ENCODE data around the gene CAMKV.

GRCh38 chr3:49878686-49879085 lies 9.0 kb upstream of the CAMKV start:
- TF ChIP-seq REST (IDR thresholded peaks at IDR 0.05; ENCODE audit: low read depth) (no peak), FOXM1 (IDR thresholded peaks at IDR 0.05; ENCODE audit: borderline replicate concordance, low read depth) (no peak), TEAD4 (IDR thresholded peaks at IDR 0.05) (no peak), EP300 (IDR thresholded peaks at IDR 0.05; ENCODE audit: borderline replicate concordance) (no peak), EGR1 (IDR thresholded peaks at IDR 0.05) (no peak), CEBPB (IDR thresholded peaks at IDR 0.05) (no peak), YY1 (IDR thresholded peaks at IDR 0.05; ENCODE audit: low read depth) (no peak), CREB1 (IDR thresholded peaks at IDR 0.05; ENCODE audit: low read depth) (no peak), TAF1 (IDR thresholded peaks at IDR 0.05; ENCODE audit: low read depth) (no peak), MAX (IDR thresholded peaks at IDR 0.05) (no peak)
